ENCODE measurements around the gene CTDSPL. TPM values are rescaled to one million over a fixed set of nuclear protein-coding genes. Genes with fewer than 3 reads are reported as not detected.

The CTDSPL gene
- total and polyA plus RNA-seq, 10 of the 15 experiments (the other 5 are each of a cell fraction or from before 2014, with no cell fraction given), result 0.05 to 0.51 (median 0.18) TPM; not detected in 6

GRCh38 chr3:37967260-37967881 is 105.7 kb downstream of the CTDSPL start:
- peak; percentile 97 for ATAC-seq
- SMC1A ChIA-PET (ENCODE audit: uncharacterized antibody, unreplicated experiment), result interaction anchor here (0.7 to 1.9 kb wide), 16 partner anchors 9 to 420 kb away, joined by 3 to 9 read pairs (median 3); no protein-coding TSS in a partner anchor
- no TSS peak for BruUV-seq (replicated peaks)
- CTCF ChIA-PET, result interaction anchor here (0.6 to 5.5 kb wide), 28 partner anchors 9 to 332 kb away, joined by 3 to 41 read pairs (median 4); no protein-coding TSS in a partner anchor
- H3K4me3 ChIP-seq, result no peak overlapping the region
- H3K27ac ChIP-seq (ENCODE audit: control insufficient read depth, insufficient read depth), result no peak overlapping the region
- no peak for DNase-seq (ENCODE audit: low read depth, low spot score)
- no peak overlapping the region for H3K9ac ChIP-seq (ENCODE audit: control insufficient read depth, insufficient read depth, low read length)
- RAD21 ChIA-PET (ENCODE audit: unreplicated experiment), result interaction anchor here (0.8 to 7.4 kb wide), 9 partner anchors 8 to 114 kb away, joined by 3 to 111 read pairs (median 5); no protein-coding TSS in a partner anchor
- H3K9me3 ChIP-seq (replicated peaks; ENCODE audit: control insufficient read depth, insufficient read depth, low read length), result no peaks in the 10 kb centered on the region
- intact Hi-C loops (cut with micrococcal nuclease; ENCODE audit: unreplicated experiment) (loop anchor here (1.0 kb wide), 1 partner anchor 112 kb away; no protein-coding TSS in a partner anchor), in situ Hi-C loops (cut with MboI) (no loop called here)
- POLR2A ChIA-PET, result interaction anchor here (0.9 kb wide), 1 partner anchor 72 kb away, joined by 3 read pairs; no protein-coding TSS in a partner anchor
- no peaks in the 10 kb centered on the region for H3K36me3 ChIP-seq (ENCODE audit: control insufficient read depth in 2 of 2, insufficient read depth in 2 of 2, low read length in 1 of 2)
- no peak for TF ChIP-seq EP300 (IDR thresholded peaks at IDR 0.05; ENCODE audit: borderline replicate concordance in 1 of 2, control insufficient read depth in 1 of 2, low read depth in 2 of 2, low read length in 2 of 2)
- no peak for TF ChIP-seq MYC (IDR thresholded peaks at IDR 0.05; ENCODE audit: insufficient read depth, insufficient read length, insufficient replicate concordance, low read length, severe bottlenecking)
- peak; percentile 81 for TF ChIP-seq RAD21 (IDR thresholded peaks at IDR 0.05; ENCODE audit: insufficient read depth, low read depth, low read length)
- peak; percentile 84 to 94 (median 90) for TF ChIP-seq CTCF (IDR thresholded peaks at IDR 0.05 in 2 of 3, conservative IDR thresholded peaks at IDR 0.05 in 1 of 3; ENCODE audit: control insufficient read depth in 2 of 3, extremely low read depth in 1 of 3, insufficient read depth in 1 of 3, low read depth in 3 of 3, low read length in 3 of 3)
- peak; percentile 98 for TF ChIP-seq SMC3 (IDR thresholded peaks at IDR 0.05; ENCODE audit: borderline replicate concordance, low read length)
- peak; percentile 74; the same call in 1 of the 2 replicates for TF ChIP-seq YY1 (IDR thresholded peaks at IDR 0.05; ENCODE audit: low read depth, low read length)
- 0 out of 2 replicates have a peak, but pooled peaks have one; percentile 23 for TF ChIP-seq FOXM1 (IDR thresholded peaks at IDR 0.05; ENCODE audit: low read depth, low read length)
- H3K4me1 ChIP-seq (ENCODE audit: control insufficient read depth, insufficient read depth, low read length), result no peaks in the 10 kb centered on the region
- no peaks in the 10 kb centered on the region for H4K20me1 ChIP-seq (ENCODE audit: control insufficient read depth, insufficient read depth)
- 27% methylated on average over 7 of the region's 7 CpGs for WGBS (ENCODE audit: insufficient coverage, insufficient replicate concordance, low lambda C conversion rate, missing lambda C conversion rate)
- no peaks in the 10 kb centered on the region for H3K79me2 ChIP-seq (ENCODE audit: control insufficient read depth, insufficient read depth, low read length)
- FAIRE-seq, result no peak
- H3K27me3 ChIP-seq (replicated peaks in 1 of 2; ENCODE audit: control insufficient read depth in 2 of 2, insufficient read depth in 2 of 2, low read length in 1 of 2), result no peaks in the 10 kb centered on the region
- no peak overlapping the region for H2AFZ ChIP-seq (ENCODE audit: control insufficient read depth, low read depth, low read length)
- H3K4me2 ChIP-seq (ENCODE audit: control insufficient read depth, insufficient read depth), result no peak overlapping the region

Data from GM12878 (cell line).